HL-60/S4 treated with phorbol 12-myristate 13-acetate at 8.2 ng/mL for 4 days and 3 days (cell line): ENCODE data around the gene RB1.
"Not testable (repeated sequence)": the region's sequence is repeated elsewhere in the genome, so short reads cannot be mapped to it uniquely, and the experiment has no call there.

Source experiments
- in situ Hi-C: fragments of 300-500 bp; cut with MboI; formaldehyde crosslinking; loops from 2 replicates; pipeline ENCODE4 v1.15.0; 2022; ENCODE audit warnings: low sequenced_read_pairs

RB1 gene

DNA sequence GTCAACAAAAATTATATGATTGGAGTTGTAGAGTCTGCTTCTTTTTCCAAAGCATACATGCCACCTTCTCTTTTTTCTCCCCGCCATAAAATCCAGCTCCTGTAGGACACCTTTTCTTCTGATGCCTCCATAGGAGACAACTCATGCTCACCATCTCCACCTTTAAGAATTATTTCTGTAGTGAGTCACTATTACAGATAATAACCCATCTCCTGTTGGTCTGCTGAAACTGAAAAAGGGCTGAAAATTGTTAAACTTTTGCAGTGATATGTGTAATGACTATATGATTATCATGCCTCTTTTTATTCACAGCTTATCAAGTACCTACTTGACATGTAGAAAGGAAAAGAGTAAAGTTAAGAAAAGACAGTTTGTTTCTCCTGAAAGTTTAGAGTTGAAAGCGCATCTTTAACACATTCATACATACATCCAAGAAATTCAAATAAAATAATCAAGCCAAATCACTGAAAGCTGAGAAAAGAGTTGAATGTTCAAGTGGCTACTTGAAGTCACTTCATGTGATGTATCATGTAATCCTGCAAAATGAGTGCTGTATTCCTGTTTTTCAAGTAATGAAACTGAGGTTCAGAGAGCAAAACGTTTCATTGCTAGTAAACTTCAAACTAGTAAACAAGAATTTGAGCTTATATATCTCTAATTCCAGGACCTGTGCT lies 144.9 kb downstream of the RB1 start:
- in situ Hi-C loops, result no loop called here

GRCh38 chr13:48448959-48449614 lies 145.5 kb downstream of the RB1 start:
- in situ Hi-C loops, result no loop called here

GRCh38 chr13:48449656-48450055 lies 146.1 kb downstream of the RB1 start:
- in situ Hi-C loops, result no loop called here

DNA sequence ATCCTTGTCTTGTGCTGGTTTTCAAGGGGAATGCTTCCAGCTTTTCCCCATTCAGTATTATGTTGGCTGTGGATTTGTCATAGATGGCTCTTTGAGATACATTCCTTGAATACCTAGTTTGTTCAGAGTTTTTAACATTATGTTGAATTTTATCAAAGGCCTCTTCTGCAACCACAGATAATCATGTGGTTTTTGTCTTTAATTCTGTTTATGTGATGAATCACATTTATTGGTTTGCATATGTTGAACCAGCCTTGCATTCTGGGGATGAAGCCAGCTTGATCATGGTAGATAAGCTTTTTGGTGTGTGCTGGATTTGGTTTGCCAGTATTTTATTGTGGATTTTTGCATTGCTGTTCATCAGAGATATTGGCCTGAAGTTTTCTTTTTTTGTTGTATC lies 147.6 kb downstream of the RB1 start:
- in situ Hi-C loops, result not testable (repeated sequence)

- in situ Hi-C loops, result no loop called here
Measured at GRCh38 chr13:48456546-48456945, 153.0 kb downstream of the RB1 start.

DNA sequence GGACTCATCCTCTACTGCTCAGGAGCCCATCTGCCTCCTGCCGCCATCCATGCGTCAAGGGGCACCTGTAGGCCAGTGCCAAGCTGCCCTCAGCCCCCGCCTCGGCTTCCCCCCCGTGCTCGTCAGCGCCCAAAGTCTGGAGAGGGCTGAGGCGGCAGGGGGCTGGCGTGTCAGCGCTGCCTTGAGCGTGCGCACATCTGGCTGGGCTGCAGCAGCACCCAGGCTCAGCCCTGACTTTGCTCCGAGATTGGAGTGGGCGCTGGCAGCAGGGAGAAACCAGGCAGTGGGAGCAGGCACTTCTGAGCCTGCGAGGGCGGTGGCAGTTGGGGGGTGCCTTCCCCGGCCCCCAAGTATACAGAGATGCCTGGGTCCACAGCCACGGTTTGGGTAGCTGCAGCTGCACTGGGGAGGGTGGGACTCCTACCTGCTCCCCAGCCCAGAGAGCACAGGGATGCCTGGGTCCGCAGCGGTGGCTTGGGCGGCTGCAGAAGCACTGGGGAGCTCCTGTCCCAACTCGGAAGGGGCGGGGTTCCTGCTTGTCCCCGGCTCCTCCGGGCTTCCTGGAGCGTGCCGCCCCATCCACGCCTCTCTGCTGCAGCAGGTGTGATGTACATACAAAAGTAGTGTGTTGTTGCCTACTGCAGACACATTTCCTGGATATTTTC lies 154.2 kb downstream of the RB1 start:
- in situ Hi-C loops, result no loop called here

- in situ Hi-C loops, result no loop called here
Measured at GRCh38 chr13:48475230-48475629, 171.7 kb downstream of the RB1 start.

- in situ Hi-C loops, result no loop called here
Measured at GRCh38 chr13:48476215-48476614, 172.7 kb downstream of the RB1 start.

DNA sequence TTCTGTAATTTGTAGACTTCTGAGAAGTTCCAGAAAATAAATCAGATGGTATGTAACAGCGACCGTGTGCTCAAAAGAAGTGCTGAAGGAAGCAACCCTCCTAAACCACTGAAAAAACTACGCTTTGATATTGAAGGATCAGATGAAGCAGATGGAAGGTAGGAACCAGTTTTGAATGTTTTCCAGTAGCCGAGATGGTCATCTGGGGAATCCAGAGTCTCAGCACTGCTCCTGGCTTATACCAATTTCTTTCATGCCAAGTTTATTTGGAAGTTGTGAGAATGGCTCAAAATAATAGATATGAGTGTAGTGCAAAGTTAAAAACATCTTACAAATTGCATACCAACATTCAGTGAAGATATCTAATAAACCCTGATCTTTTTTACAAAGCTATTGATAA lies 173.1 kb downstream of the RB1 start:
- in situ Hi-C loops, result no loop called here

DNA sequence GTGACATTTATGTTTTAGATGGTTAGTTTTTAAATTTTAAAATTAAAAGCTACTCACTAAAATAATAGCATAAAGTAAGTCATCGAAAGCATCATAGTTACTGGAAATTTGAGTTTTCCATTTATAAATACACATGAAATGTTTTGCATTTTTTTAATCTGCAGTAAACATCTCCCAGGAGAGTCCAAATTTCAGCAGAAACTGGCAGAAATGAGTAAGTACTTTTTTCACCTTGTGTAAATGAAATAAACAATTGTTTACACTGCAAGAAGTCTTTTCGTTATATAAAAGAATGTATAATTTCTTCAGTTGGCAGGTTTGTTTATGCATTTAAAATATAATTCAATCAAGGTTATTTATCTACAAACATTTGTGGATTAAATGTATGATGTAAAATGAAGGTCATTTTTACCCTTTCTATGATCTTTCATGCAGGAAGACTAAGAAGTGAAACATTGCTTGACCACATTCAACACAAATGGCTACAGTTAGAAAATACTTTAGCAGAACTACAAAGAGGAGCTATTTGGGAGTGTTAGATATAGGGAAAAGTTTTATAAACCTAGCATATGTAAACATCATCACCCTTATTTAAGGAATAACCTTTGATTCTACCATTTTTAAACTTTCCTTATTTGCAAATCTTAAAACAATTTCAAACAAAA lies 173.8 kb downstream of the RB1 start:
- in situ Hi-C loops, result no loop called here

- in situ Hi-C loops, result no loop called here
Measured at GRCh38 chr13:48478391-48478790, 174.8 kb downstream of the RB1 start.

DNA sequence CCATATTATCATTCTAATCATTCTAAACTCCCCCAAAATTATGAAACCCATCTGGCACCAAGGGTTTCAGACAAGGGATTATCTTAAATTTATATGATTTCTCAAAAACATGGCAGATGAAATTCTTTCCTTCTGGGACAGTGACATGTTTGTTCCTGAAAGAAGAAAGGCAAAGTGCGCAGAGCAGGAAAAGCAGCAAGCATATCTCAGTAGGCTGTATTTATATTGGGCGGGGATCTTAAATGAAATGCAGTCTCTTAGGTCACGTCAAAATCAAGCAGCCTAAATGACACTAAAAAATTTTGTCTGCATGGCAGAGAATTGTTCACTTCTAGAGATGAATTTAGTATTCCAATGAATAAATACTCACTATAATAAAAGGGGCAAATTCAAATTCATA lies 180.0 kb downstream of the RB1 start:
- in situ Hi-C loops, result no loop called here

- in situ Hi-C loops, result no loop called here
Measured at GRCh38 chr13:48485432-48485831, 181.9 kb downstream of the RB1 start.

- in situ Hi-C loops, result no loop called here
Measured at GRCh38 chr13:48486362-48486761, 182.8 kb downstream of the RB1 start.

DNA sequence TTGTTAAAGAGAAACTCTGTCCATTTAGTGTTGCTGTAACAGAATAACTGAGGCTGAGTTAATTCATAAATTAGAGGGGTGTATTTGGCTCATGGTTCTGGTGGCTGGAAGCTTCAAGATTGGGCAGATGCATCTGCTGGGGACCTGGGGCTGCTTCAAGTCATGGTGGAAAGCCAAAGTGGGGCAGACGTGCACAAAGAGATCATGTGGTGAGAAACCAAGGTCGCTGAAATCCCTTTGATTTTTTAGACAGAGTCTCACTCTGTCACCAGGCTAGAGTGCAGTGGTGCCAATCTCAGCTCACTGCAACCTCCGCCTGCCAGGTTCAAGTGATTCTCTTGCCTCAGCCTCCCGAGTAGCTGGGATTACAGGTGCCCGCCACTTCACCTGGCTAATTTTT lies 183.3 kb downstream of the RB1 start:
- in situ Hi-C loops, result no loop called here

DNA sequence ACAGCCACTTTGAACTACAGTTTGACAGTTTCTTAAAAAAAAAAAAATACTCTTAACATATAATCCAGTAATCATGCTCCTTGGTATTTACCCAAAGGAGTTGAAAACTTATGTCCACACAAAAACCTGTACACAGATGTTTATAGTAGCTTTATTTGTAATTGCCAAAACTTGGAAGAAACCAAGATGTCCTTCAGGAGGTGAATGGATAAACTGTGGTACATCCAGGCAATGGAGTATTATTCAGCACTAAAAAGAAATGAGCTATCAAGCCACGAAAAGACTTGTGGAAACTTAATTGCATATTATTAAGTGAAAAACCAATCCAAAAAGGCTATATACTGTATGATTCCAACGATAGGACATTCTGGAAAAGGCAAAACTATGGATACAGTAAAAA lies 184.4 kb downstream of the RB1 start:
- in situ Hi-C loops, result no loop called here

- in situ Hi-C loops, result no loop called here
Measured at GRCh38 chr13:48488995-48489394, 185.4 kb downstream of the RB1 start.

DNA sequence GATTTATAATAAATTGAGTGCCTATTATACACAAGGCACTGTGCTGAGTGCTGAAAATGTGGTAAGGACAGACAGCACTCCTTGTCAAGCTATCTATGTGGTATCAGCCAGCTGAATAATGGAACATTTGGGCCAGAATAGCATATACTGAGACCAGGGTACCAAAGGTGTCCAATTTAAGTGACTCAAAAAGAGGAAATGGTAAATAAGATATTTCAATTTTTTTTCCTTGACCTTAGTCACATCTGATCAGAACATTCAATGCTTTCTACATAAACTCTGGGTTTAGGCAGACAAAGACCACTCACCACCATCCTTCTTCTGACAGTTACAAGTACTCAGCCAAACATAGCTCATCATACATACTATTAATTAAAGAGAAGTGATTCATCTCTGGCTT lies 186.1 kb downstream of the RB1 start:
- in situ Hi-C loops, result no loop called here

DNA sequence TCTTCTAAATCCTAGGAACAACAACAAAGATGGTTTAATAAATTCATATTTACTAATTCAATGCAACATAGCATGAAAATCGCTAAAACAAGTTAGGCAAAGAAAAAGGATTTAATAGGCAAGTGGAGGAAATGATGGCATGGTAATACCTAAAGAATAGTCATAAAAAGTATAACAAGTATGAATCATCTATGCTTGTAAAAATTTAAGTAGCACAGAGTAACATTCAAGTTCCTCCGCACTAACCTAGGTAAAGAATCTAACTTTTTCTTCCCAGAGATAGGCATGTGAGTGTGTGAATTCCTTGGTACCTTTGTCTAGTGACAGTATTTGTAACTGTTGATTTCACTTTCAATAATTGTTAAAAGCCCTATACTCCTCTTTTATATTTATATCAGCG lies 186.7 kb downstream of the RB1 start:
- in situ Hi-C loops, result no loop called here

- in situ Hi-C loops, result no loop called here
Measured at GRCh38 chr13:48491423-48492095, 188.0 kb downstream of the RB1 start.

DNA sequence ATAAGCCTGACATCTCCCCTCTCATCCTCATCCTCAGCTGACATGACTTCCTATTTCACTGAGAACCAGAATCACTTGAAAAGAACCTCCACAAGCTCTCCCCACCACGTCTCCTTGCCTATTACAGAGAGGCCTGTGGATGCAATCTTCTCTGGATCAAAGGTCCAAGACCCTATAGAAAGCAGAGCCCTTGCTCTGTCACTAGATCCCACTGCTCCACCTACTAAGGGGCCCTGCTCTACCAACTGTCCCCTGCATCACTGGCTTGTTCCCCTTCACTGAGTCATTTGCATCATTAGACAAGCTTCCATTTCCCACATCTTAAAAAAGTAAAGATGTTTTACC lies 188.5 kb downstream of the RB1 start:
- in situ Hi-C loops, result no loop called here
